Testis (tissue), 2 donors: ENCODE data around the gene PLCL1.

Experiments used
- CTCF ChIP-seq, 3 experiments: fragments of 450-650 bp in 2 of 3; fragments of 200-600 bp in 1 of 3; sonication (generic) in 1 of 3; IDR thresholded peaks; one replicate each; pipeline ENCODE4 v1.5.1; 2016 to 2019; ENCODE audit warnings: antibody characterized with exemption in 3 of 3, mild to moderate bottlenecking in 2 of 3, moderate library complexity in 1 of 3
- POLR2A ChIP-seq: fragments of 450-650 bp; IDR thresholded peaks from one replicate; pipeline ENCODE4 v1.6.1; 2017; ENCODE audit warnings: antibody characterized with exemption, mild to moderate bottlenecking, moderate library complexity

- TF ChIP-seq CTCF (IDR thresholded peaks at IDR 0.05) (no peak), POLR2A (no peak)
These were observed 149.9 kb downstream of the PLCL1 start for GRCh38 chr2:197954328-197954727.
